Fibroblast of lung (primary cell): ENCODE data around the gene PTGFRN. TPM values are rescaled to one million over a fixed set of nuclear protein-coding genes. Genes with fewer than 3 reads are reported as not detected.

Experiments
- DNase-seq, 2 donors: peaks; one replicate each; pipeline versions ENCODE4 v3.0.0 to v3.0.0-alpha.2; 2010; ENCODE audit warnings: low read depth in 2 of 2
- H2AFZ ChIP-seq: 2 replicates; pipeline ENCODE4 v1.5.1; 2012; ENCODE audit warnings: low read length, control low read depth, inconsistent platforms
- H3K27ac ChIP-seq: 2 replicates; pipeline ENCODE4 v1.5.1; 2011; ENCODE audit warnings: low read length, control low read depth; ENCODE audit not compliant: insufficient read depth
- H3K27me3 ChIP-seq: 2 replicates; pipeline ENCODE4 v1.5.1; 2011; ENCODE audit warnings: mild to moderate bottlenecking, low read length; ENCODE audit not compliant: control insufficient read depth, insufficient read depth
- H3K36me3 ChIP-seq: 2 replicates; pipeline ENCODE4 v1.5.1; 2011; ENCODE audit warnings: low read length; ENCODE audit not compliant: control insufficient read depth, insufficient read depth
- H3K4me1 ChIP-seq: 2 replicates; pipeline ENCODE4 v1.5.1; 2011; ENCODE audit warnings: low read length; ENCODE audit not compliant: control insufficient read depth, insufficient read depth; ENCODE audit errors: extremely low read depth
- H3K4me2 ChIP-seq: 2 replicates; pipeline ENCODE4 v1.5.1; 2011; ENCODE audit warnings: low read length, control low read depth; ENCODE audit not compliant: insufficient read depth; ENCODE audit errors: extremely low read depth
- H3K4me3 ChIP-seq, 4 experiments: fragments of 200-600 bp in 1 of 4; sonication (generic) in 1 of 4; replicated peaks in 1 of 4; 2 replicates each; pipeline ENCODE4 v1.5.1; 2011 to 2016; ENCODE audit warnings: low read length in 4 of 4, low read depth in 3 of 4, mild to moderate bottlenecking in 3 of 4, control low read depth in 2 of 4, inconsistent platforms in 1 of 4, mixed read lengths in 1 of 4; ENCODE audit not compliant: insufficient read depth in 1 of 4; ENCODE audit errors: control extremely low read depth in 1 of 4
- H3K79me2 ChIP-seq: 2 replicates; pipeline ENCODE4 v1.5.1; 2012; ENCODE audit warnings: mild to moderate bottlenecking, low read length, inconsistent platforms; ENCODE audit not compliant: control insufficient read depth, insufficient read depth
- H3K9ac ChIP-seq: 2 replicates; pipeline ENCODE4 v1.5.1; 2011; ENCODE audit warnings: mild to moderate bottlenecking, low read length, control low read depth; ENCODE audit not compliant: insufficient read depth
- H3K9me3 ChIP-seq: 2 replicates; pipeline ENCODE4 v1.5.1; 2012; ENCODE audit warnings: low read depth, low read length; ENCODE audit not compliant: control insufficient read depth, insufficient read depth
- H4K20me1 ChIP-seq: 2 replicates; pipeline ENCODE4 v1.5.1; 2011; ENCODE audit warnings: low read length; ENCODE audit not compliant: control insufficient read depth, insufficient read depth; ENCODE audit errors: extremely low read depth
- EZH2 ChIP-seq: IDR thresholded peaks from 2 replicates; pipeline ENCODE4 v1.5.1; 2012; ENCODE audit warnings: low read length, control low read depth, mild to moderate bottlenecking; ENCODE audit errors: missing control alignments
- polyA plus RNA-seq, 2 donors: library from polyadenylated mRNA; depleted of rRNA in 1 of 2; stranded (reverse) in 1 of 2; unstranded in 1 of 2; fragments of >200 nt; gene quantifications; 2 replicates each; pipeline ENCODE4 v1.2.1, GENCODE V29; 2011 to 2012; ENCODE audit warnings: missing spikeins in 1 of 2
- total RNA-seq: library from RNA; depleted of rRNA; stranded (reverse); fragments of >200 nt; gene quantifications from 2 replicates; pipeline ENCODE4 v1.2.1, GENCODE V29; 2014
- TF ChIP-seq, protein P1 (sequence below), 2 donors: IDR thresholded peaks in 1 of 2; conservative IDR thresholded peaks in 1 of 2; 1 replicate in 1 of 2; 2 replicates in 1 of 2; pipeline ENCODE4 v1.5.1; 2011 to 2012; ENCODE audit warnings: low read length in 2 of 2, control low read depth in 1 of 2, inconsistent platforms in 1 of 2, low read depth in 1 of 2, mild to moderate bottlenecking in 1 of 2

Gene PTGFRN
- total and polyA plus RNA-seq, 2 donors (not counting 1 experiment from before 2014, with no cell fraction given) = 0.72 to 1.2 TPM

- no peaks in the 10 kb centered on the region for H3K36me3 ChIP-seq
- no peak overlapping the region for H3K4me3 ChIP-seq
- no peak for DNase-seq
- peaks cover 17% of the 10 kb centered on the region for H3K27me3 ChIP-seq
- no peak overlapping the region for H3K27ac ChIP-seq
- H4K20me1 ChIP-seq = no peaks in the 10 kb centered on the region
- TF ChIP-seq, protein P1, sequence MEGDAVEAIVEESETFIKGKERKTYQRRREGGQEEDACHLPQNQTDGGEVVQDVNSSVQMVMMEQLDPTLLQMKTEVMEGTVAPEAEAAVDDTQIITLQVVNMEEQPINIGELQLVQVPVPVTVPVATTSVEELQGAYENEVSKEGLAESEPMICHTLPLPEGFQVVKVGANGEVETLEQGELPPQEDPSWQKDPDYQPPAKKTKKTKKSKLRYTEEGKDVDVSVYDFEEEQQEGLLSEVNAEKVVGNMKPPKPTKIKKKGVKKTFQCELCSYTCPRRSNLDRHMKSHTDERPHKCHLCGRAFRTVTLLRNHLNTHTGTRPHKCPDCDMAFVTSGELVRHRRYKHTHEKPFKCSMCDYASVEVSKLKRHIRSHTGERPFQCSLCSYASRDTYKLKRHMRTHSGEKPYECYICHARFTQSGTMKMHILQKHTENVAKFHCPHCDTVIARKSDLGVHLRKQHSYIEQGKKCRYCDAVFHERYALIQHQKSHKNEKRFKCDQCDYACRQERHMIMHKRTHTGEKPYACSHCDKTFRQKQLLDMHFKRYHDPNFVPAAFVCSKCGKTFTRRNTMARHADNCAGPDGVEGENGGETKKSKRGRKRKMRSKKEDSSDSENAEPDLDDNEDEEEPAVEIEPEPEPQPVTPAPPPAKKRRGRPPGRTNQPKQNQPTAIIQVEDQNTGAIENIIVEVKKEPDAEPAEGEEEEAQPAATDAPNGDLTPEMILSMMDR (conservative IDR thresholded peaks at IDR 0.05 in 1 of 2, IDR thresholded peaks at IDR 0.05 in 1 of 2; ENCODE audit: low read depth in 1 of 2, low read length in 2 of 2) = no peak
- no peak for TF ChIP-seq EZH2
- no peak overlapping the region for H2AFZ ChIP-seq
- H3K4me1 ChIP-seq = no peaks in the 10 kb centered on the region
- H3K9me3 ChIP-seq = no peaks in the 10 kb centered on the region
- H3K4me2 ChIP-seq = no peak overlapping the region
- no peaks in the 10 kb centered on the region for H3K79me2 ChIP-seq
- H3K9ac ChIP-seq = no peak overlapping the region
These were observed 3.1 kb downstream of the PTGFRN start for GRCh38 chr1:116912846-116913245.

DNA sequence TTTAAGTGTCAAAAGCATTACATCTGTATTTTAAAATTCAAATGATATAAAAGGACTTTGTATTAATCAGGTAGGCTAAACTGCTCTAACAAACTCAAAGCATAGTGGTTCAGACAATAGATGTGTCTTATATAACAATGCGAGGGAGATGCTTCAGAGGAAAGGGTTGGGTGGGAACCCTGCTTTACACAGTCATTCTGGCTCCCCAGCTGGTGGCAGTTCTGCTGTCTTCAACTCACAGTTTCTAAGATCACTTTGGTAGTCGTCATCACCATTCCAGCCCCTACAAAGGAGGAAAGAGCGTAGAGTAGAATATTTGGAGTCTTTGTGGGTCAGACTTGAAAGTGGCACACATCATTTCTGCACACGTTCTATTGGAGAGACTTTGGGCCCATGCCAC lies 4.2 kb downstream of the PTGFRN start:
- H4K20me1 ChIP-seq = no peaks in the 10 kb centered on the region
- H3K79me2 ChIP-seq = no peaks in the 10 kb centered on the region
- peaks cover 17% of the 10 kb centered on the region for H3K27me3 ChIP-seq
- no peak overlapping the region for H3K9ac ChIP-seq
- DNase-seq = no peak
- H3K4me2 ChIP-seq = no peak overlapping the region
- no peaks in the 10 kb centered on the region for H3K9me3 ChIP-seq
- no peaks in the 10 kb centered on the region for H3K4me1 ChIP-seq
- TF ChIP-seq EZH2 = no peak
- TF ChIP-seq, protein P1 (conservative IDR thresholded peaks at IDR 0.05 in 1 of 2, IDR thresholded peaks at IDR 0.05 in 1 of 2; ENCODE audit: low read depth in 1 of 2, low read length in 2 of 2) = no peak
- H2AFZ ChIP-seq = no peak overlapping the region
- no peak overlapping the region for H3K27ac ChIP-seq
- H3K36me3 ChIP-seq = no peaks in the 10 kb centered on the region
- no peak overlapping the region for H3K4me3 ChIP-seq

DNA sequence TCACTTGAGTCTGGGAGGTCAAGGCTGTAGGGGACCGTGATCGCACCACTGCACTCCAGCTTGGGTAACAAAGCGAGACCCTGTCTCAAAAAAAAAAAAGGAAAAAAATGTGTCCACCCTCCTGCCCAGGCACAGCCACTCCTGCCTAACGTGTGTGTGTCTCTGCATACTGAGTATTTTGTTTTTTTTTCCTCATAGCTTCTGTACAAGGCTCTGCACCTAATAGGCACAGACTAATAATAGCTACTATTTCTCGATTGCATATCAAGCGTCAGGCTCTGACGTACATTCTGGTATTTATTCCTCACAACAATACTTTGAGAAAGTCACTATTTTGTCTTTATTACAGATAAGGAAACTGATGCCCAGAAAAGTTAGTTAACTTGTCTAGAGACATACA lies 5.0 kb downstream of the PTGFRN start:
- Histone ChIP-seq H4K20me1 (no peaks in the 10 kb centered on the region), H3K79me2 (no peaks in the 10 kb centered on the region), H3K9ac (no peak overlapping the region), H3K27me3 (peaks cover 17% of the 10 kb centered on the region), H3K4me2 (no peak overlapping the region), H3K36me3 (no peaks in the 10 kb centered on the region), H3K9me3 (no peaks in the 10 kb centered on the region), H2AFZ (no peak overlapping the region), H3K4me1 (no peaks in the 10 kb centered on the region), H3K27ac (no peak overlapping the region), H3K4me3 (no peak overlapping the region)
- DNase-seq = no peak
- TF ChIP-seq EZH2 = no peak
- TF ChIP-seq, protein P1 (conservative IDR thresholded peaks at IDR 0.05 in 1 of 2, IDR thresholded peaks at IDR 0.05 in 1 of 2; ENCODE audit: low read depth in 1 of 2, low read length in 2 of 2) = no peak
